Body of pancreas (tissue), 4 donors: ENCODE measurements around the gene M1AP.

Experiments used
- POLR2A ChIP-seq, 3 donors: fragments of 450-650 bp; IDR thresholded peaks; one replicate each; pipeline ENCODE4 v1.6.1; 2016; ENCODE audit warnings: antibody characterized with exemption in 3 of 3, mild to moderate bottlenecking in 2 of 3
- TF ChIP-seq, protein P1 (sequence below), 7 experiments: fragments of 450-650 bp in 4 of 7; fragments of 200-600 bp in 3 of 7; sonication (generic) in 3 of 7; IDR thresholded peaks; one replicate each; pipeline ENCODE4 v1.5.1; 2016 to 2019; ENCODE audit warnings: antibody characterized with exemption in 7 of 7

DNA sequence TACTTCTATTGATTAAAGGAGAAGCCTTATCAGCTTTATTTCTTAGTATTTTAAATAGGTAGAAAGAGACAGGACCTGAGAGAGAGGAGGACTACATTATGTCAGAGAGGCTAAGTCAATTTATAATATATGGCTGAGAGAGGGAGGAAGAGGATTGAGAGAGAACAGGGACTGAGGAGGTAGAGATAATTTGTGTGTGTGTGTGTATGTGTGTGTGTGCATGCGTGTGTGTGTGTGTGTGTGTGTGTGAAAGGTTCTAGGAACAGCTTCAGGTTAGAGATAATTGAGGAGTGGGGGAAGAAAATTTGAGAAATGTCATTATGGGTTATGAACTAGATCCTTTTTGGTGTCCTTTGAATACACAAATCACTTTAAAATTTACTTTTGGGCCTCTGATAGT, 78.4 kb downstream of the M1AP start:
- no peak for TF ChIP-seq POLR2A (IDR thresholded peaks at IDR 0.05)
- TF ChIP-seq, protein P1, sequence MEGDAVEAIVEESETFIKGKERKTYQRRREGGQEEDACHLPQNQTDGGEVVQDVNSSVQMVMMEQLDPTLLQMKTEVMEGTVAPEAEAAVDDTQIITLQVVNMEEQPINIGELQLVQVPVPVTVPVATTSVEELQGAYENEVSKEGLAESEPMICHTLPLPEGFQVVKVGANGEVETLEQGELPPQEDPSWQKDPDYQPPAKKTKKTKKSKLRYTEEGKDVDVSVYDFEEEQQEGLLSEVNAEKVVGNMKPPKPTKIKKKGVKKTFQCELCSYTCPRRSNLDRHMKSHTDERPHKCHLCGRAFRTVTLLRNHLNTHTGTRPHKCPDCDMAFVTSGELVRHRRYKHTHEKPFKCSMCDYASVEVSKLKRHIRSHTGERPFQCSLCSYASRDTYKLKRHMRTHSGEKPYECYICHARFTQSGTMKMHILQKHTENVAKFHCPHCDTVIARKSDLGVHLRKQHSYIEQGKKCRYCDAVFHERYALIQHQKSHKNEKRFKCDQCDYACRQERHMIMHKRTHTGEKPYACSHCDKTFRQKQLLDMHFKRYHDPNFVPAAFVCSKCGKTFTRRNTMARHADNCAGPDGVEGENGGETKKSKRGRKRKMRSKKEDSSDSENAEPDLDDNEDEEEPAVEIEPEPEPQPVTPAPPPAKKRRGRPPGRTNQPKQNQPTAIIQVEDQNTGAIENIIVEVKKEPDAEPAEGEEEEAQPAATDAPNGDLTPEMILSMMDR (IDR thresholded peaks at IDR 0.05), result no peak
